Eye (tissue), 1 donor: Measurements from ENCODE around the gene FMN1.
"Not testable (repeated sequence)": the region's sequence is repeated elsewhere in the genome, so short reads cannot be mapped to it uniquely, and the experiment has no call there.

Experiments used
- DNase-seq: peaks from one replicate; pipeline ENCODE4 v3.0.0-alpha.2; 2015

FMN1 gene

DNA sequence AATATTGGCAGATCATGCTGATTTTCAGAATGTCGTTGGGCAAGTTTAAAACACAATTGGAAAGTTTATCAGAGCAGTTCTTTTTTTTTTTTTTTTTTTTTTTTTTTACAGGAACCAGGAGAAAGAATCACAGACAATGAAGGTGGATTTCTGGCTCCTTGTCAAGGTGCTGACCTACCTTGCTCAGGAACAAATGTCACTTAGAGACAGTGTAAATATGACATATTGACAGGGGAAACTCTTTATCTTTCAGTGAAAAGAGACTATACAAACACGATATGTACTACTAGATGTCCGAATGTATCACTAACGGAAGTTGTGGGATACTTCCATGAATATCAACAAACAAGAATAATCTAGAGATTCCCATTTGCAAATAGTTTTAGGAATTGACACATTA lies 237.3 kb downstream of the FMN1 start:
- no peak for DNase-seq

DNA sequence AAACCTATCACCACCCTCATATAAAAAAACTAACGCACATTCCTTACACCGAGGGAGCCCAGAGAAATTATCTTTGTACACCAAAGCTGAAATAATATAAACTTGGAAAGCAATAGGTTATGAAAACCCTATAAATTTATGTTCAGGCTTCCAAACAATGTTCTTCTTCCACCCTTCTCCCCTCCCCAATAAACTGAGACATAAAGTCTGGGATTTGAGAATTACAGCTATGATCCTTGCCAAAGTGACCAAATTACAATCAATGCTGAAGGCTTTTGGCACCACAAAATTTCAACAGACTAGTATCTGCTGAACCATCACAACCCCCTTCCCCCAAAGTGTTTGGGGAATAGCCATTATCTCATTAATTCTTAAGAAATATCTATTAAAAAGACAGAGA lies 237.8 kb downstream of the FMN1 start:
- no peak for DNase-seq

DNA sequence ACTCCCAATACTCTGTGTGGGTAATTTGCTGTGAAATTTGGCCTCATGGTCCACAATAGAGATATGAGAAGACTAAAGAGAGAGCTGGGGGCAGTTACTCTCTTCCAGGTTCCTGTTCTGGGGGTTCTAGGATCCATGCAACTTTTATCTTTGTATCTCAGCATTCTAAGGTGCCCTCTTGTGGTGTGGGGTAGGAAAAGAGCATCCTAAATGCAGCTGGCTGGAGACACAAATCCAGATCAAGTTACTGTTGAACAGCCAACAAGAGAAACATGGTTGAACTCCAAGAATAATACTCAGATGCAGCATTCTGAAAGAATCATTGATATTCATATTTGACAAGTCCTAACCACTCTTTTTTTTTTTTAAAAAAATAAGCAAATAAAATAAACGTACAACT lies 238.5 kb downstream of the FMN1 start:
- DNase-seq = peak; percentile 70

DNA sequence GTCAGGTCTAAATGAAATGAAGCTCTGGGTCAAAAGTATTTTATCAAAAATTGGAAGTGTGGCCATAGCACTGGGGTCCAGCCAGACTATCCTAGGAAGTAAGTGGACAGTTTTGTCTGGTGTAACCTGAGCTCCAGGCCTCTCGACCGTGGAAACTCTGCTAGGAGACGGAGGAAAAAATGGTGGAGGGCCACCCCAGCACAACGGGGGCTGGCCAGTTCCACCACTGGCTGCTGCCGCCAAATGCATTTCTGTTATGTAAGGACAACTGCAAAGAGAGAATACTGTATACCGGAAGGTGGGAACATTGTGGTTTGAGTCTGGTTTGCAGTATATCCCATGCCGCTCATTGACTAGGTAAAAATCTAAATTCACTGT lies 241.0 kb downstream of the FMN1 start:
- DNase-seq = no peak

DNA sequence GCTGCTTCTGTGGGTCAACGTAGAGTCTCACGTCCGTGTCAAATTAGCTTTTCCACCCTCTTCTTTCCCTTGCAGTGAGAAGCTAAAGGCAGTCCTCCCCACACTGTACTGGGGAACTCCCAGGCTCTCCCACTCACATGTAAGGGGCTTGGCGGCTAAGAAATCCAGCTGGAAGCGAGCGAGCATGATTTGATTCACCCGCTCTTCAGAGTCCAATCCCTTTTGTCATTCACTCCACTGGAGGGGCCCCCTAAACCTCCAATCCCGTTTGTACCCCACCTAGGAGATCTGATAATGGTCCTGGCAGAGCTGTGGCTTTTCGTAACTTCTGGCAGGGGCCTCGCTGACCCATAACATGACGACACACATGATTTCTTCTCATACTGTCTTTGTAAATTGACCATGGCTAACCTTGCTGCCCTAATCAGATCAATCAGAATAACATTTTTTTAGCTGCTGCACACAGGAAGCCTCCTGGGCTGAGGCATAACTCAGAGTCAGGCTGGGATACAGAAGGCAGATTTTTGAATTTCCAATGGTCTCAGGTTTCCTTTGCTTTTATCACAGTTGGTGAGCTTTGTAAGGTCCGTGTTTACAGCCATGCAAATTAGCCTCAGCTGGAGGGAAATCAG lies 241.5 kb downstream of the FMN1 start:
- DNase-seq = no peak

DNA sequence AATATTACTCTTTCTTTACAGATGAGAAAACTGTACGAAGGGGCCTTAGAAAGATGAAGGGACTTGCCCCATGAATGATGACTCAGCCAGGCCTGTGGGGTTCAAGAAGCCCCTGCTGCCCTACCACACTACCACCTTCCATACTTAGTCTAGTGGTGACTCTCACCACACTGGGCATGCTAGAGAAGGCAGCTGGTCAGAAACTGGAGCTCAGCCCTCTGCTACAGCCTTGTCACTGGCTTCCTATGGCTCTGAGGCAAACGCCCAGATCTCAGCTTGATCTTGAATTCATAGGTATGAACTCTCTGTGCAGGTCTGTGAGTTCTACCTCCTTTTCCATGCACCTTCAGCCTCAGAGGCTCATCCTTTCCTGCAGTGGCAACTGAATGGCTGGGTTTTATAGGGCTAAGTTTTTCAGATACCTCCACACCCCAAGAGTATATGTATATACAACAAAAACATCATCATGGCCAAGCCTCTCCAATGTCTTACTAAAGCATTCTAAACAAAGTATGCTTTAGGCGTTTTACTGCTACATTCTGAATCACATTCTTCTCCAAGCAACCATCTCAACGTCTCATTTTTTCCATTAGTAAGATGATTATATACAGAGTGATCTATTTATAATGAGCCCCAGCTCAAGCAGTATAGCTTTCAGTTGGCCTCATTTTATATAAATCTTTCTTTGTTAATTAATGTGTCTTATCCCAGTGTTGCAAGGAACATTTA lies 242.6 kb downstream of the FMN1 start:
- DNase-seq = no peak

DNA sequence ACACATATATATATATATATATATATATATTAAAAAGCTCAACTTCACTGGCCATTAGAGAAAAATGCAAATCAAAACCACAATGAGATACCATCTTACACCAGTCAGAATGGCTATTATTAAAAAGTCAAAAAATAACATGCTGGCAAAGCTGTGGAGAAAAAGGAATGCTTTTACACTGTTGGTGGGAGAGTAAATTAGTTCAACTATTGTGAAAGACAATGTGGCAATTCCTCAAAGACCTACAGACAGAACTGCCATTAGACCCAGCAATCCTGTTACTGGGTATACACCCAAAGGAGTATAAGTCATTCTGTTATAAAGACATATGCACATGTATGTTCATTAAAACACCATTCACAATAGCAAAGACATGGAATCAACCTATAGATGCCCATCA lies 244.5 kb downstream of the FMN1 start:
- DNase-seq = not testable (repeated sequence)

DNA sequence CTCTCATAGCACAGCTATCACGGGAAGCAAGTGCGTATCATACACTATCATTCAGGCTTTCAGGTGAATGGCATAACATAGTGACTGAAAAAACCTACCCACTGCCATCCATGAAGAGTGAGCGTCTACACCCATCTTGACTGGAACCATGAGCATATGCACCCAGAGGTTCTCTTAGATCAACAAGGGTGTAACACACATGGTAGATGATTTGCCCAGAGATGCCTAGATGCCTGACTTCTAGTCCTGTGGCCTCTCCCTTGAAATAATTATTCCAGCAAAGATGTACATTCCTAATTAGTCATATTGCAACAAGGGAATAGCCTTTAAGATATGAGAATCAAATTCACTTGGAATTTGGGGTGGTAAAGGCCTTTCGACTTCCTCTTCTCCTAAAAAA lies 248.3 kb downstream of the FMN1 start:
- DNase-seq = no peak

DNA sequence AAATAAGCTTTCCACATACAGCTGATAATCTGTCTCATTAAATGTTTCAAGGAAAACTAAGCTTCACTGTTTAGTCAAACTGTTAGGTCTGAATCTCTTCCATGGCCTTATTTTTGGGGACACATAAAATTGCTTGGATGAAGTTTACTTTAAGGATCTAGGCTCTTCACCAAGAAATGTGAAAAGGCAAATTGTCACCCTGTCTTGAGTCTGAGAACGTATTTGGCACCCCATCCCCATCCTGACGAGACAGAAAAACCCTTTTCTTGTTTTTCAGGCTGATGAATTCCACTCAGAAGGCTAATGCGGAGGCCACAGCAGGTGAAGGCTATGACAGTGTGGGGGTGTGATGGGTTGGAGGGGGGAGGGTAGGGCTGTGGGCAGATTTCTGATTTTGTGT lies 250.1 kb downstream of the FMN1 start:
- no peak for DNase-seq

DNA sequence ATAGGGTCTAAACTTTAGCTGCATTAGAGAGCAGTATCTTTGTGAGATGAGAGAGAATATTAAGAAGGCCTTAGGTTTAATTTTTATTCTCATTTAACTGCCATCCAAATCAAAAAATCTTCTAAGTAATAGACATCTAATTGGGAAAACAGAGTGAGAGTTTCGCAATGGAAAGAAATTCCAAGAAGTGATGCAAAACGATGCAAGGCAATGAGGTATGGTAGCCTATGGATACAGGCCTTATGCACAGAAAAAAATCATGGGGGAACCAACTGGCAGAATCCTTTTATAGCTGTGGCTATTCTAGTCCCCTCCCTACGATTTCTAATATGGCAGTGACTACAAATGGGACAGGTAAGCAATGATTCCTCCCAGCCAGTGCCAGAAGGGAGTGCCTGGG lies 250.8 kb downstream of the FMN1 start:
- no peak for DNase-seq

DNA sequence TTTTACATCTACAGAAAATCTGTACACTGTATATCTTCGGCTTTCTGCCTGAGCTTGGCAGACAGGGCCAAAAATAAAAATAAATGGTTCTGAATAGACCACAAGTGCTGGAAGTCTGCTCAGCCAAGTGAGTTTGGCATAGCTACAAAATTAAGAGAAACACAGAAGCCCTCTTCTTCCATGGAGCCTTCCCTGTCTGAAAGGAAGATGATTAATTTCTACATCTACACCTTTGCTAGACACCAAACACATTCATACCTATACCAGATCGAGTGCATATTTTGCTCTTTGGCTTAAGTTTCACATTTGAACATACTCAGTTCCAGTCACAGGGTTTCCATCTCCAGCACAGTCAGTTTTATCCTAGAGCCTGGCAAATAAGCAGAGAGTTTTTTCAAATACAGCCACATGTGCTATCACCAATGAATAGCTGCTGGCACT lies 252.1 kb downstream of the FMN1 start:
- no peak for DNase-seq

DNA sequence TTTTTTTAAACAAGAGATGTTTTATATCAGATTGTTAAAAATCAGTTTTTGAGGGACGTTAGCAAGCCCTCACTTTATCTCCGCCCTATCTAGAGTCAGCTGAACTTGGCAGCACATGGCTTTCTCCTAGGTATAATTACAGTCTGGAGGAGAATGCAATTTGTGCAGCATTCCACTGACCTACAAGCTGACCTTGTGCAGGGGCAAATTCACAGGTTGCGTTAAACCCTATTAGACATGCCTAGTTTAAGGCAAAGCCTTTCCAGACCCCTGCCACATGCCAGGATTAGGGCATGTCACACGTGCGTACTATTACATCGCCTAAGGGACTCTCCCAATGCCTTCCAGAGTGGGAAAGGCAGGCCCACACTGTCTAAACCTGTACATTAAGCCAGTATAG lies 252.7 kb downstream of the FMN1 start:
- DNase-seq = no peak

DNA sequence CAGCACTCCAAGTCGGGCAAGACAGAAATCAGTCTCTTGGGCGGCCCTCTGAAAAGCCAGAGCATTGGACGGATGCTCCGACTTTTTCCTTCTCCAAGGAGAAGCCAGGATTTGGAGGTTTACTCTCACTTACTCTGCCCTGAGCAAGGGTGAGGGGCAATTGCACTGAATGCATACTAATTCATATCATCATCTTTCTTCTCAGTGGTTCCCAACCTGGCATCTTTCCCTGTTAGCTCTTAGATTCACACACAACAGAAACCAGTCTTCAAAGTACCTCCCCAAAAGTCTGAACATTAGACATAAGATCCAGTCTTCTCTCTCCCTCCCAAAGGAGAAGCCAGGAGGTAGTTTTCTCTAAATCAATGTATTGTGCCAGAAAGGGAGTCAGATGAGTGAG lies 257.5 kb downstream of the FMN1 start:
- DNase-seq = no peak

DNA sequence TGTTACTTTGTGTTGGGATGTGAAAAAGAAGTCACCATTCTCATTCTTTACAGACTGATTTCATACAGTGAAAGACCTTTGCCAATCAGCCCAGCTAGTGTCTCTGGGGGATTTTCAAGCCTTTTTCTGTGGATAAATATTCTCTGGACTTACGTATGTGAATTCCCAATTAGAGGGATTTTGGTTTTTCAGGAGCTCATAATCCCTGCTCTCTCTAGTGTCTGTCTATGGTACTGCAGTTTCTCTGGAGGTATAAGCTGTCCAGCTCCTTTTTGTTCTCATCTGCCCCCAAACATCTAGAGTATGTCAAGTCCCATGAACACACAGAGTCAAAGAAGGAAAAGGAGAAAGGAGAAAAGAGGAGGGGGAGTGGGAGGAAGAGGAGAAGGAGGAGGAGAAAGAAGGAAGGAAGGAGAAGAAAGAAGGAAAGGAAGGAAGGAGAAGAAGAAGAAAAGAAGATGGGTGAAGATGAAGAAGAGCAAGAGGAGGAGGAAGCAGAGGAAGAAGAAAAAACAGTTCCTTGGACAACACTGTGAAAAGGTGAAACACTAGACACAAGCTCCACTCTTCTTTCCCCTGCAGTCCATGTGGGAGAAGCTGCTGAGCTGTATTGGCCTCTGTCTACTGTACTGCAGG lies 258.1 kb downstream of the FMN1 start:
- no peak for DNase-seq

DNA sequence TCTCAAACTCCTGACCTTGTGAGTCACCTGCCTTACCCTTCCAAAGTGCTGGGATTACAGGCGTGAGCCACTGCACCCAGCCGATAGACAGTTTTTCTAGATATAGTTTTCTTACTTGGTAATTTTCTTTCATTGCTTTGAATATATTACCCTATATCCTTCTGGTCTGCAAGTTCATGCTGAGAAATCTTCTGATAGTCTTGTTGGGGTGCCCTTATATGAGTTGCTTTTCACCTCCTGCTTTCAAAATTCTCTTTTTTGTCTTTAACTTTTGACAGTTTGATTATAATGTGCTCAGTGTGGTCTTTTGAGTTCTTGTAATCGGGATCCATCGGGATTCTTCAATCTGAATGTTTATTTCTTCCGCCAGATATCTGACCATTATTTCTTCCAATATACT lies 259.4 kb downstream of the FMN1 start:
- no peak for DNase-seq

DNA sequence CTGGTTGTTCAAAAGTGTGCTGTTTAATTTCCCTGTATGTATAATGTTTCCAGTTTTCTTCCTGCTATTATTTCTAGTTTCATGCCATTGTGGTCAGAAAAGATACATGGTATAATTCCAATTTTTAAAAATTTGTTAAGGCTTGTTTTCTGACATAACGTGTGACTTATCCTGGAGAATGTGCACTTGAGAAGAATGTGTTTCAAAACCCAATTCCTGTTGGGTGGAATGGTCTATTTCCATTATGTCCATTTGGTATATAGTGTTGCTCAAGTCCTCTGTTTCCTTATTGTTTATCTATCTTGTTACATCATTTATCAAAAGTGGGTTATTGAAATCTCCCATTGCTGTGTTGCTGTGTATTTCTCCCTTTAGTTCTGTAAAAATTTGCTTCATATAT lies 261.3 kb downstream of the FMN1 start:
- DNase-seq = no peak

DNA sequence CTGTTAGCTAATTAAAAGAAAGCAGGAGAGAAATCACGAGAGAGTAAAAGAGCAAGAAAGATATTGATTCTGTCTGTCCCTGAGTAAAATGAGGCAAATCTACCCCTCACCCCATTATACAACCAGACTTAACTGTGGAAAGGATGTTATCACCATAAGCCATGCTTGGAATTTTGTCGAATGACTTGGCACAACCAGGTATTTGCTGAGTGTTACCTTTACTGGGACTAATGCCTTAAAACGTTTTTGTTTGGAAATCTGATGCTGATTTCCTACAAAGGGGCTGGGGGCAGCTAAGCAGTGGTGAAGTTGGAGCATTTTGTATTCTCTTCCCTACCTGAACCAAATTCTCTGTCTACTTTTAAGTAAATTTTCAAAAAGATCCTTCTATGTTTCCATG lies 265.6 kb downstream of the FMN1 start:
- no peak for DNase-seq

DNA sequence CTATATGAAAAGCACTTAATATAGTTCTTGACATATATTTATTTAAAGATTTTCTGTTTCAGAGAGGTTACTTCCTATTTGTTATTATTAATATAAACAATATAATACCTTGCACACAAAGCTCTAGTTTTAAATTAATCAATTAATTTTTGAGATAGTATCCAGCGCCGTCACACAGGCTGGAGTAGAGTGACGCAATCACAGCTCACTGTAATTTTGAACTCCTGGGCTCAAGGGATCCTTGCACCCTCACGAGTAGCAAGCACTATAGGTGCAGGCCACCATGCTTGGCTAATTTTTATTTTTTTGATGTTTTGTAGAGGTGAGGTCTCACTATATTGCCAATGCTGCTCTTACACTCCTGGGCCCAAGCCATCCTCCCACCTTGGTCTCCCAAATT lies 267.4 kb downstream of the FMN1 start:
- no peak for DNase-seq

DNA sequence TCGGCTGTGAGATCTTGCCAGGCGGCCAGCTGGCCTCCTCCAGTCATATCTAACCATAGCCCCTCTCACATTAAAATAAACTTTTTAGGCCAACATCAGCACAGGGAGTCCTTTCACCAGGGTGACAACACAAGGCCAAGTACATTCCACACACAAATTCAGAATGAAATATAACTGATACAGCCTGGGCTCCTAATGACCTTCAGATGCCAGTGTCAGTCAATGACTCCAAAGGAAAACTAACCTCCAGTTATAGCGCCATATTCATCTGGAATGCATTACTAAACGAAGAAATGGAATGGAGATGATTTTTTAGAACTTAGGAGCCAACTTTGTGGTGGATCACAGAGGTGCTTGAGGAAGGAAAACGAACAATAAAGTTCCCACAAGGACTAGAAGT lies 271.3 kb downstream of the FMN1 start:
- DNase-seq = no peak

DNA sequence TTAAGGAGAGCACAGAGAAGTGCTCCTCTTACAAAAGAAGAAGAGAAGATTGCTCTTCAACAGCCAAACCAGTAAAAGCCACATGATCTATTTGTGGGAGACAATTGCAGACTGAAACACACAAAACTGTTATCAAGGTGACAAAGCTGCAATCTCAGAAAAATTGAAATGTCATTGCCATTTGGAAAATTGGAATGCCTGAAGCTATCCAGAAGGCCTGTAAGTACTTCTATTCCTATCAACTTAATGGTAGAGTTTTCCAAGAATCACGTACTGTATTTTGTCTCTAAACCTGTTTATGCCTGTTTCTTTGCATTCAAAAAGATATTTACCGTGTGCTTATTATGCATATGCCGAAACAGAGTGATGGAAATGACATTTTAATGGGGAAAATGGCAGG lies 272.0 kb downstream of the FMN1 start:
- no peak for DNase-seq

DNA sequence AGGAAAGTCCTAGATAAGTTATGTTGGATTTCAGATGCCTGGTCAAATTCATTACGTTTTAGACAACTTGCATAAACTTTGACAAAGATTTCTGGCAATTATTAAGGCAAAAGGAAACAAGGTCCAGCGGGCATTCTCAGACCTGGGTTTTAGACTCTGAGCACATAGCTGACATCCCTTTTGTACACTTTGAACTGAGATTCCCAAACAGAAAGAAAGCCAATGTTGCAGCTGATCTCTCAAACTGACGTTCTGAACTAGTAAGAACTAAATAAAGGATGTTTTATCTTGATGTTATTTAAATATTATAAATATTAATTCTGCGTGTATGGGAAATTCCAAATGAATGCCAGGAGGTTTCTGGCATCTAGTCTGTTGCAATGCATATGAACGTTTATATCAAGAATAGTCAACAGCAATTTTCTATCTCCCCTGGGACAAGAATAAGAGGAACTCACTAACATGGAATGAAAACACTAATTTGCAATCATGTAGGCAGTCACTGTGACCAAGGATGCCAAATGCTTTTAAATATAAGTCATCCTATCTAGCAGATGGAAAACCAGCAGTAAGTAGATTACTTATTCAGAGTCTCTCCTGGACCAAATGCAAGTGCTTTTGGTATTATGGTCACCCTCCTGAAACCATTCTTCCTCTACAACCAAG lies 274.6 kb downstream of the FMN1 start:
- DNase-seq = peak; percentile 49

DNA sequence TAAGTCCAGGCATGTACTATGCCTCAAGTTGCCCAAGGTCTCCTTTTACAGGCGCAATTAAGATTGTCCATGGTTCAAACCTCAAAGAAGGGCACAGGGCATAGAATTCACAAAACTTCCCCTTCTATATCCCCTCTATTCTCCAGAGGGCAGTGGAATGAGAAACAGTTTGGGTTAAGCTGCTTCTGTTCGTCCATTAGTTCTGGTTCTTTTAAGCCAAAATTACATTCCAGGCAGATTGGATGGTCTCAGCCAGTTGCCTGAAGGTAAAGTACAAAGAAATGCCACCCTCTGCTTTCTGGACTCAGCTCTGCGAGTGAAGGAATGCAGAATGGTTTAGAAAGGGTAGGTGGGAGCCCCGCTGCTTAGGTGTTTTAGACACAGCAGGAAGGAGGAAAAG lies 276.0 kb downstream of the FMN1 start:
- no peak for DNase-seq

DNA sequence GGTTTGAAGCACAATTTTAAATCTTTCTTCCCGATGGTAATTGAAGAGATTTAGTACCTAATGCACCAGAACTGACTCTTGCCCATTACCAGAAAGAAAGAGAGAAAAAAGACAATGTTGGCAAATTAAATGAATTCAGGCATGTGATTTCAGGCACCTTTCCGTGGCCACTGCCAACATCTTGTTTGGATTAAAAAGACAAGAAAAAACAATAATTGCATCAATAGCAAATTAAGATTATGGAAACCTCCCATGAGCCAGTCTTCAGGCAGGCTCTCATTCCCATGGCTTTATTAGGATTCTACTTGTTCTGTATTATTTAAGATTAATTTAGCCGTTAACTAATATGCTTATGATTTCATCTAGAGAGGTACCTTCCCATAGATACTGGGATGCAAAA lies 283.7 kb downstream of the FMN1 start:
- no peak for DNase-seq

DNA sequence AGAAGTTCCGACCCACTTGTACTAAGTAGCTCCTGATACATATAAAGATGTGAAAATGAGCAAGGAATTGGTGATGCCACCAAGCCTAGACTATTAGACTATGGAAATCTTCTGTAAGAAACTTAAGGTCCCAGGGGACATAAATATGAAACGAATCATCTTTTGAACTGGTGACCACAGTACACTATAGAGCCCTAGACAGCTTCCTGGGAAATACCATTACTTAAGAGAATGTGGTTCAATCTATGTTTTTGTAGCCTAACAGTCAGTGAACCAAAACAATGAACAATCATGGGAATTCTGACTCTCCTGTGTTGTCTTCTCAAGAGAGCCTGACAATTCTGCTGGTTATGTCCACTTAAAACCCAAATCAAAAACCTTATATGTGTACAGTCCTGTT lies 285.1 kb downstream of the FMN1 start:
- no peak for DNase-seq
